Calu3 (cell line): ENCODE data around the gene CATSPER1. TPM values are rescaled to one million over a fixed set of nuclear protein-coding genes. Genes with fewer than 3 reads are reported as not detected.

Experiments
- BruUV-seq: library from RNA; stranded (reverse); fragments of 400-500 nt; replicated peaks from 2 replicates; lab custom pipeline; 2021; lab: Mats Ljungman, UMichigan
- CTCF ChIA-PET: fragments of 300-600 bp; sonication (Branson Sonifier 250); formaldehyde crosslinking; loops from one replicate; lab custom pipeline; 2022; ENCODE audit warnings: antibody characterized with exemption; lab: Charles Lee
- DNase-seq: peaks from one replicate; pipeline ENCODE4 v3.0.0; 2022
- H3K27ac Mint-ChIP-seq: one replicate; pipeline ENCODE4 v1.8.0; 2022; ENCODE audit warnings: mixed read lengths; ENCODE audit not compliant: unreplicated experiment
- H3K27me3 Mint-ChIP-seq: one replicate; pipeline ENCODE4 v1.8.0; 2022; ENCODE audit warnings: mixed read lengths; ENCODE audit not compliant: unreplicated experiment
- H3K36me3 Mint-ChIP-seq: one replicate; pipeline ENCODE4 v1.8.0; 2022; ENCODE audit warnings: mild to moderate bottlenecking, moderate library complexity, mixed read lengths; ENCODE audit not compliant: insufficient read depth, unreplicated experiment
- H3K4me1 Mint-ChIP-seq: one replicate; pipeline ENCODE4 v1.8.0; 2022; ENCODE audit warnings: mild to moderate bottlenecking, low read depth, mixed read lengths; ENCODE audit not compliant: unreplicated experiment
- H3K4me3 Mint-ChIP-seq: one replicate; pipeline ENCODE4 v1.8.0; 2022; ENCODE audit warnings: mild to moderate bottlenecking, low read depth, moderate library complexity, mixed read lengths; ENCODE audit not compliant: unreplicated experiment
- H3K9me3 Mint-ChIP-seq: one replicate; pipeline ENCODE4 v1.8.0; 2022; ENCODE audit warnings: low read depth, mixed read lengths; ENCODE audit not compliant: unreplicated experiment
- intact Hi-C: fragments of 100-400 bp; cut with micrococcal nuclease; formaldehyde crosslinking; loops from one replicate; pipeline ENCODE4 v1.10.0; 2022; ENCODE audit not compliant: unreplicated experiment
- total RNA-seq: library from RNA; stranded (reverse); gene quantifications from 2 replicates; pipeline ENCODE4 v1.2.3, GENCODE V29; 2022
- TF ChIP-seq, protein P1 (sequence below): fragments of 200-600 bp; IDR thresholded peaks from one replicate; pipeline ENCODE4 v1.8.0; 2022; ENCODE audit warnings: antibody characterized with exemption; ENCODE audit not compliant: unreplicated experiment

Gene CATSPER1
- total RNA-seq, 1 experiment from 2014 or later = 1.0 TPM

DNA sequence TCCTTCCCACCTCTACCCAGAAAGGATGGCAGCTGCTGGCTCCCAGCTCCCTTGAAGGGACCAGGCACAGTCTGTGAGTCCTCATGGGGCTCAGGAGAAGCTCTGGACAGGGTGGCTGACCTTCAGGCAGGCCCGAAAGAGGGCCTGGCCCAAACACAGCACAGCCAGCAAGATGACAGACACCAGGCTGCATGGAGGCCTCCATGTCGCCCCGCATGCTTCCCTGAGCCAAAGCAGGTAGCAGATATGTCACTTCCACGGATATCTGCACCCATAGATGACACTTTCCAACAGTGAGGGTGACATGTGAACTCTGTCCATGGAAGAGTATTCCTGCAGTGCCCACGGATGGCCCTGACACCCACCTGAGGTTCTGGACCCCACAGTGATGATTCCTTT, 42.7 kb downstream of the CATSPER1 start:
- H3K36me3 Mint-ChIP-seq = peaks cover 44% of the 10 kb centered on the region
- no peak for DNase-seq
- intact Hi-C loops = loop anchor here (10.0 kb wide), 1 partner anchor 99 kb away; the partner anchor contains the start of gene FIBP
- CTCF ChIA-PET = no interaction called here
- no peaks in the 10 kb centered on the region for H3K4me1 Mint-ChIP-seq
- H3K27me3 Mint-ChIP-seq = no peaks in the 10 kb centered on the region
- no peak overlapping the region for H3K27ac Mint-ChIP-seq
- TF ChIP-seq, protein P1, sequence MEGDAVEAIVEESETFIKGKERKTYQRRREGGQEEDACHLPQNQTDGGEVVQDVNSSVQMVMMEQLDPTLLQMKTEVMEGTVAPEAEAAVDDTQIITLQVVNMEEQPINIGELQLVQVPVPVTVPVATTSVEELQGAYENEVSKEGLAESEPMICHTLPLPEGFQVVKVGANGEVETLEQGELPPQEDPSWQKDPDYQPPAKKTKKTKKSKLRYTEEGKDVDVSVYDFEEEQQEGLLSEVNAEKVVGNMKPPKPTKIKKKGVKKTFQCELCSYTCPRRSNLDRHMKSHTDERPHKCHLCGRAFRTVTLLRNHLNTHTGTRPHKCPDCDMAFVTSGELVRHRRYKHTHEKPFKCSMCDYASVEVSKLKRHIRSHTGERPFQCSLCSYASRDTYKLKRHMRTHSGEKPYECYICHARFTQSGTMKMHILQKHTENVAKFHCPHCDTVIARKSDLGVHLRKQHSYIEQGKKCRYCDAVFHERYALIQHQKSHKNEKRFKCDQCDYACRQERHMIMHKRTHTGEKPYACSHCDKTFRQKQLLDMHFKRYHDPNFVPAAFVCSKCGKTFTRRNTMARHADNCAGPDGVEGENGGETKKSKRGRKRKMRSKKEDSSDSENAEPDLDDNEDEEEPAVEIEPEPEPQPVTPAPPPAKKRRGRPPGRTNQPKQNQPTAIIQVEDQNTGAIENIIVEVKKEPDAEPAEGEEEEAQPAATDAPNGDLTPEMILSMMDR = no peak
- H3K4me3 Mint-ChIP-seq = no peak overlapping the region
- no peaks in the 10 kb centered on the region for H3K9me3 Mint-ChIP-seq
- BruUV-seq = no TSS peak

- intact Hi-C loops = loop anchor here (10.0 kb wide), 1 partner anchor 98 kb away; the partner anchor contains the start of gene FIBP
- BruUV-seq = TSS peak; percentile 30
These were observed 43.3 kb downstream of the CATSPER1 start for GRCh38 chr11:65982824-65983588.

DNA sequence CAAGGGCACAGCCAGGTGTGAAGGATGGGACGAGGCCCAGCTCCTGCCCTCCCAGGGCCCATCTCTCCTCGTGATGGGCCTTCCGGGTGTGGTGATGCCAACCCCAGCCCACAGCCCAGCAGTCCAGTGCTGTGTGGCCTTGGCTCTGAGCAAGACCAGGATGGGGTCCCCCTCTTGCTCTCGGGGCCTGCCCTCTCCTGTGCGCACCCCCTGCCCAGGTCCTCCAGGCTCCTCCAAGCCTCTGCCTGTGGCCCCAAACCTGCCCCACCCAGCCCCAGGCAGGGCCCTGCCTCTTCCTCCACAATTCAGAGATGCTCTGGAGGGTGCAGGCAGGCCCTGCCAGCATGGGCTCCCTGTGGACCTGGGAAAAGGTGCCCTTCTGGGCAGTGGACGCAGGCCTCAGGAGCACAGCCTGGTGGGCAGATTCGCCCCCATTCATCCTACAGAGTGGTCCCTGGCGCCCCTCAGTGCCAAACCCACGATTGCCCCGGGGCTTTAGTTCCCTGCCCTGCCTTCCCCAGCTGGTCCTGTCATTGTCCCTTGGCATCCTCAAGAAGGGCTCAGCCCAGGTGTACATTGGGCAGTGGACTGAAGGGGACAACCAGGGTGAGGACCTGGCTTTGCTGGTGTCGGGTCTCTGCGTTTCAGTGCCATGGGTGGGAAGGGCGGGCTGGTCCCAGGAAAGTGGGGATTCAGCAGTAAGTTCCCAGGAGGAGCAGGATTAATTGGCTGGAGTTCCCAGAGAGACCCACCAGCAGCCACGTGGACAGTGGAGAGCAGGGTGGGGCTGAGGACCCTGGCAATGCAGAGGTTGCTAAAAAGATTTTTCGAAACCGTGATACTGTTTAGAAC, 44.1 kb downstream of the CATSPER1 start:
- no TSS peak for BruUV-seq
- DNase-seq = no peak

More at GRCh38 chr11:65982824-65983588, 43.3 kb downstream of the CATSPER1 start:
- no peak overlapping the region for H3K4me3 Mint-ChIP-seq
- CTCF ChIA-PET = no interaction called here
- DNase-seq = no peak
- TF ChIP-seq, protein P1 = no peak
- no peaks in the 10 kb centered on the region for H3K9me3 Mint-ChIP-seq
- no peaks in the 10 kb centered on the region for H3K4me1 Mint-ChIP-seq
- no peak overlapping the region for H3K27ac Mint-ChIP-seq
- H3K27me3 Mint-ChIP-seq = no peaks in the 10 kb centered on the region
- H3K36me3 Mint-ChIP-seq = peaks cover 50% of the 10 kb centered on the region

More for the DNA sequence above, 44.1 kb downstream of the CATSPER1 start:
- Mint-ChIP-seq H3K4me1 (no peaks in the 10 kb centered on the region), H3K27me3 (no peaks in the 10 kb centered on the region), H3K36me3 (peaks cover 52% of the 10 kb centered on the region), H3K9me3 (no peaks in the 10 kb centered on the region), H3K27ac (no peak overlapping the region), H3K4me3 (no peak overlapping the region)
- intact Hi-C loops = loop anchor here (10.0 kb wide), 1 partner anchor 97 kb away; the partner anchor contains the start of gene FIBP
- CTCF ChIA-PET = interaction anchor here (0.6 kb wide), 1 partner anchor 19 kb away, joined by 4 read pairs; no protein-coding TSS in a partner anchor
- TF ChIP-seq, protein P1 = no peak
